CD14-positive monocyte (primary cell): ENCODE data around the gene CKAP2. TPM values are rescaled to one million over a fixed set of nuclear protein-coding genes. Genes with fewer than 3 reads are reported as not detected.
"Not testable (repeated sequence)": the region's sequence is repeated elsewhere in the genome, so short reads cannot be mapped to it uniquely, and the experiment has no call there.

Experiments
- DNase-seq, 3 donors: peaks; one replicate each; pipeline ENCODE4 v3.0.0-alpha.2; 2011 to 2022
- H2AFZ ChIP-seq: 2 replicates; pipeline ENCODE4 v1.6.0; 2012; ENCODE audit warnings: mild to moderate bottlenecking, low read depth, low read length, inconsistent platforms; ENCODE audit not compliant: insufficient read depth, poor library complexity, severe bottlenecking
- H3K27ac ChIP-seq, 2 donors: 1 replicate in 1 of 2; 2 replicates in 1 of 2; pipeline ENCODE4 v1.5.1; 2012 to 2013; ENCODE audit warnings: low read length in 2 of 2, control low read depth in 1 of 2, inconsistent platforms in 1 of 2, low read depth in 1 of 2, mild to moderate bottlenecking in 1 of 2
- H3K27me3 ChIP-seq, 2 donors: one replicate each; pipeline versions ENCODE4 v1.6.0 to v1.6.1; 2011 to 2013; ENCODE audit warnings: low read length in 2 of 2; ENCODE audit not compliant: control insufficient read depth in 2 of 2, insufficient read depth in 2 of 2
- H3K36me3 ChIP-seq, 2 donors: replicated peaks in 1 of 2; 1 replicate in 1 of 2; 2 replicates in 1 of 2; pipeline versions ENCODE4 v1.5.1 to v1.6.1; 2012 to 2013; ENCODE audit warnings: low read length in 2 of 2, control low read depth in 1 of 2, inconsistent platforms in 1 of 2, mild to moderate bottlenecking in 1 of 2; ENCODE audit not compliant: insufficient read depth in 2 of 2, control insufficient read depth in 1 of 2
- H3K4me1 ChIP-seq, 2 donors: 1 replicate in 1 of 2; 2 replicates in 1 of 2; pipeline versions ENCODE4 v1.5.1 to v1.6.1; 2012 to 2013; ENCODE audit warnings: low read length in 2 of 2, control low read depth in 1 of 2, inconsistent platforms in 1 of 2, mild to moderate bottlenecking in 1 of 2, moderate library complexity in 1 of 2; ENCODE audit not compliant: insufficient read depth in 2 of 2, control insufficient read depth in 1 of 2
- H3K4me2 ChIP-seq: replicated peaks from 2 replicates; pipeline ENCODE3; 2012; ENCODE audit warnings: low read length, moderate library complexity, mild to moderate bottlenecking; ENCODE audit not compliant: poor library complexity, severe bottlenecking; ENCODE audit errors: extremely low read depth
- H3K4me3 ChIP-seq, 3 experiments: fragments of 200-600 bp in 1 of 3; sonication (generic) in 1 of 3; replicated peaks in 1 of 3; 1 replicate in 2 of 3; 2 replicates in 1 of 3; pipeline ENCODE4 v1.5.1; 2011 to 2013; ENCODE audit warnings: low read length in 3 of 3, mild to moderate bottlenecking in 3 of 3, control low read depth in 2 of 3, low read depth in 2 of 3, inconsistent platforms in 1 of 3, moderate library complexity in 1 of 3
- H3K79me2 ChIP-seq: 2 replicates; pipeline ENCODE4 v1.6.0; 2012; ENCODE audit warnings: mild to moderate bottlenecking, control low read depth, inconsistent platforms, low read length, moderate library complexity; ENCODE audit not compliant: insufficient read depth
- H3K9ac ChIP-seq: 2 replicates; pipeline ENCODE4 v1.6.0; 2017; ENCODE audit warnings: low read length, mild to moderate bottlenecking; ENCODE audit not compliant: insufficient read depth, poor library complexity, severe bottlenecking
- H3K9me3 ChIP-seq, 2 donors: replicated peaks in 1 of 2; 1 replicate in 1 of 2; 2 replicates in 1 of 2; pipeline versions ENCODE4 v1.5.1 to v1.6.1; 2012 to 2013; ENCODE audit warnings: low read length in 2 of 2, control low read depth in 1 of 2; ENCODE audit not compliant: control insufficient read depth in 1 of 2, insufficient read depth in 1 of 2
- H4K20me1 ChIP-seq: 2 replicates; pipeline ENCODE4 v1.6.0; 2012; ENCODE audit warnings: mild to moderate bottlenecking, low read length, control low read depth, moderate library complexity; ENCODE audit not compliant: insufficient read depth
- H3K27ac Mint-ChIP-seq, 7 donors: one replicate each; pipeline ENCODE4 v1.8.0; 2020; ENCODE audit warnings: mild to moderate bottlenecking in 7 of 7, mixed read lengths in 7 of 7, moderate library complexity in 6 of 7, inconsistent platforms in 2 of 7
- H3K27me3 Mint-ChIP-seq, 3 donors: one replicate each; pipeline ENCODE4 v1.8.0; 2021 to 2022; ENCODE audit warnings: low read depth in 3 of 3, mild to moderate bottlenecking in 3 of 3, mixed read lengths in 3 of 3, moderate library complexity in 3 of 3, inconsistent platforms in 1 of 3
- H3K36me3 Mint-ChIP-seq, 2 donors: one replicate each; pipeline ENCODE4 v1.8.0; 2020; ENCODE audit warnings: mixed read lengths in 2 of 2, inconsistent platforms in 1 of 2, mild to moderate bottlenecking in 1 of 2
- H3K4me1 Mint-ChIP-seq: one replicate; pipeline ENCODE4 v1.8.0; 2020; ENCODE audit warnings: mild to moderate bottlenecking, mixed read lengths
- H3K4me3 Mint-ChIP-seq, 2 donors: one replicate each; pipeline ENCODE4 v1.8.0; 2020; ENCODE audit warnings: mild to moderate bottlenecking in 2 of 2, mixed read lengths in 2 of 2, moderate library complexity in 1 of 2
- H3K9me3 Mint-ChIP-seq, 7 donors: one replicate each; pipeline ENCODE4 v1.8.0; 2020 to 2022; ENCODE audit warnings: mixed read lengths in 7 of 7, mild to moderate bottlenecking in 6 of 7, moderate library complexity in 6 of 7, inconsistent platforms in 2 of 7
- CTCF ChIP-seq: fragments of 200-600 bp; IDR thresholded peaks from one replicate; pipeline ENCODE4 v1.8.0; 2022; ENCODE audit warnings: antibody characterized with exemption, mild to moderate bottlenecking
- WGBS: methylation state at CpG from one replicate; pipeline ENCODE4 v1.1.5; 2013; ENCODE audit warnings: missing lambda C conversion rate; ENCODE audit not compliant: insufficient coverage; 5-methylcytosine and 5-hydroxymethylcytosine counted together
- intact Hi-C, 2 donors: fragments of 100-400 bp; cut with micrococcal nuclease; formaldehyde crosslinking; loops; one replicate each; pipeline versions ENCODE4 v1.15.0 to v1.15.1; 2023
- polyA plus RNA-seq, 3 donors: library from polyadenylated mRNA; depleted of rRNA in 1 of 3; unstranded in 2 of 3; stranded (reverse) in 1 of 3; fragments of 300-500 nt in 2 of 3; fragments of >200 nt in 1 of 3; fragmentation: Illumina TruSeq in 2 of 3; gene quantifications; 1 replicate in 2 of 3; 2 replicates in 1 of 3; pipeline ENCODE4 v1.2.3, GENCODE V29; 2012 to 2021

The CKAP2 gene
- polyA plus RNA-seq, 3 donors: 5.0 to 15.7 (median 7.8) TPM

GRCh38 chr13:52463526-52463925 lies 8.2 kb downstream of the CKAP2 start:
- Mint-ChIP-seq H3K4me3 (no peak overlapping the region), H3K36me3 (peaks cover 54 to 89% of the 10 kb centered on the region in 2 donors), H3K4me1 (peaks cover 6% of the 10 kb centered on the region), H3K27me3 (peaks cover 0 to 2% (median 0%) of the 10 kb centered on the region in 3 donors), H3K9me3 (peaks cover 0 to 3% (median 0%) of the 10 kb centered on the region in 7 donors), H3K27ac (peak overlapping the region in 2 of 7 donors; percentile 25 to 51)
- Histone ChIP-seq H3K27ac (peak overlapping the region in 1 of 2 donors; percentile 4), H3K27me3 (no peaks in the 10 kb centered on the region), H3K9me3 (no peaks in the 10 kb centered on the region), H3K4me1 (no peaks in the 10 kb centered on the region), H3K9ac (no peak overlapping the region), H2AFZ (no peak overlapping the region), H3K79me2 (peaks cover 88% of the 10 kb centered on the region), H3K4me2 (no peak overlapping the region), H3K4me3 (no peak overlapping the region), H3K36me3 (peaks cover 63 to 92% of the 10 kb centered on the region in 2 donors), H4K20me1 (no peaks in the 10 kb centered on the region)
- no CpG with 5 or more reads among the region's 4 CpGs for WGBS
- intact Hi-C loops: no loop called here
- no peak for DNase-seq
- no peak for TF ChIP-seq CTCF

- intact Hi-C loops, H3K4me1 Mint-ChIP-seq, DNase-seq, H3K4me3 ChIP-seq, H3K27me3 ChIP-seq, H3K9me3 ChIP-seq, H3K4me2 ChIP-seq, H3K9ac ChIP-seq, H4K20me1 ChIP-seq, H3K4me3 Mint-ChIP-seq, H3K27ac ChIP-seq, H3K4me1 ChIP-seq, H3K9me3 Mint-ChIP-seq, H2AFZ ChIP-seq, H3K27me3 Mint-ChIP-seq: not testable (repeated sequence)
- peak overlapping the region in 1 of 7 donors; percentile 80 for H3K27ac Mint-ChIP-seq
- peaks cover 57% of the 10 kb centered on the region for H3K79me2 ChIP-seq
- no CpG with 5 or more reads among the region's 2 CpGs for WGBS
- peaks cover 64 to 90% of the 10 kb centered on the region in 2 donors for H3K36me3 Mint-ChIP-seq
- peaks cover 48 to 95% of the 10 kb centered on the region in 2 donors for H3K36me3 ChIP-seq
Measured at GRCh38 chr13:52468487-52468886, 13.2 kb downstream of the CKAP2 start.

GRCh38 chr13:52480677-52481428 lies 25.6 kb downstream of the CKAP2 start:
- H3K79me2 ChIP-seq, H3K4me1 ChIP-seq, H3K27ac ChIP-seq, H4K20me1 ChIP-seq, H3K9me3 Mint-ChIP-seq, H3K27ac Mint-ChIP-seq, intact Hi-C loops, H3K9ac ChIP-seq, H3K4me3 ChIP-seq, H3K4me3 Mint-ChIP-seq, H3K27me3 ChIP-seq, H3K9me3 ChIP-seq, H3K4me2 ChIP-seq, H3K27me3 Mint-ChIP-seq, H2AFZ ChIP-seq, H3K4me1 Mint-ChIP-seq, DNase-seq: not testable (repeated sequence)
- no CpG with 5 or more reads among the region's 7 CpGs for WGBS
- H3K36me3 Mint-ChIP-seq: peaks cover 11 to 16% of the 10 kb centered on the region in 2 donors
- peaks cover 7 to 16% of the 10 kb centered on the region in 2 donors for H3K36me3 ChIP-seq

- H3K9me3 Mint-ChIP-seq, H2AFZ ChIP-seq, H3K27me3 ChIP-seq, H3K36me3 Mint-ChIP-seq, H3K4me1 ChIP-seq, H3K79me2 ChIP-seq, DNase-seq, intact Hi-C loops, H3K4me2 ChIP-seq, H4K20me1 ChIP-seq, H3K9ac ChIP-seq, H3K4me1 Mint-ChIP-seq, H3K9me3 ChIP-seq, H3K27ac ChIP-seq, H3K36me3 ChIP-seq, H3K27ac Mint-ChIP-seq, H3K4me3 Mint-ChIP-seq, H3K4me3 ChIP-seq, H3K27me3 Mint-ChIP-seq: not testable (repeated sequence)
- WGBS: no CpG with 5 or more reads among the region's 2 CpGs
Measured at GRCh38 chr13:52487078-52487477, 31.8 kb downstream of the CKAP2 start.
